Neural crest cell (in vitro differentiated cells): ENCODE results near the gene ZXDC. TPM values are rescaled to one million over a fixed set of nuclear protein-coding genes. Genes with fewer than 3 reads are reported as not detected.

Source experiments
- DNase-seq: peaks from one replicate; pipeline ENCODE4 v3.0.0; 2021; ENCODE audit warnings: low read depth, mixed read lengths, low spot score
- H3K27ac Mint-ChIP-seq: one replicate; pipeline ENCODE4 v1.8.0; 2021; ENCODE audit warnings: mild to moderate bottlenecking, mixed read lengths; ENCODE audit not compliant: unreplicated experiment
- H3K27me3 Mint-ChIP-seq: 2 replicates; pipeline ENCODE4 v1.8.0; 2021; ENCODE audit warnings: low read depth, mild to moderate bottlenecking, mixed read lengths
- H3K36me3 Mint-ChIP-seq: 2 replicates; pipeline ENCODE4 v1.8.0; 2021; ENCODE audit warnings: low read depth, mild to moderate bottlenecking, mixed read lengths
- H3K4me1 Mint-ChIP-seq: 2 replicates; pipeline ENCODE4 v1.8.0; 2021; ENCODE audit warnings: mixed read lengths
- H3K4me3 Mint-ChIP-seq: one replicate; pipeline ENCODE4 v1.8.0; 2021; ENCODE audit warnings: mild to moderate bottlenecking, mixed read lengths
- H3K9me3 Mint-ChIP-seq: 2 replicates; pipeline ENCODE4 v1.8.0; 2021; ENCODE audit warnings: mixed read lengths
- CTCF ChIP-seq: fragments of 200-600 bp; sonication (generic); conservative IDR thresholded peaks from 2 replicates; pipeline ENCODE4 v1.5.0; 2021; ENCODE audit warnings: antibody characterized with exemption, mild to moderate bottlenecking
- total RNA-seq: library from RNA; stranded (reverse); gene quantifications from 2 replicates; pipeline ENCODE4 v1.2.1, GENCODE V29; 2021

ZXDC gene
- total RNA-seq, 1 donor from 2014 or later: 34.3 TPM

GRCh38 chr3:126507886-126508285, 32.2 kb upstream of the ZXDC start:
- H3K4me1 Mint-ChIP-seq: peaks cover 10% of the 10 kb centered on the region
- no peaks in the 10 kb centered on the region for H3K9me3 Mint-ChIP-seq
- no peak overlapping the region for H3K4me3 Mint-ChIP-seq
- H3K27ac Mint-ChIP-seq: no peak overlapping the region
- DNase-seq: no peak
- TF ChIP-seq CTCF: no peak
- peaks cover 5% of the 10 kb centered on the region for H3K27me3 Mint-ChIP-seq
- H3K36me3 Mint-ChIP-seq: no peaks in the 10 kb centered on the region

GRCh38 chr3:126503701-126504100, 28.0 kb upstream of the ZXDC start:
- DNase-seq: no peak
- H3K36me3 Mint-ChIP-seq: no peaks in the 10 kb centered on the region
- peaks cover 5% of the 10 kb centered on the region for H3K27me3 Mint-ChIP-seq
- H3K27ac Mint-ChIP-seq: no peak overlapping the region
- TF ChIP-seq CTCF: no peak
- no peak overlapping the region for H3K4me3 Mint-ChIP-seq
- H3K4me1 Mint-ChIP-seq: peaks cover 5% of the 10 kb centered on the region
- no peaks in the 10 kb centered on the region for H3K9me3 Mint-ChIP-seq

GRCh38 chr3:126502656-126503055, 27.0 kb upstream of the ZXDC start:
- Mint-ChIP-seq H3K9me3 (no peaks in the 10 kb centered on the region), H3K27me3 (peaks cover 5% of the 10 kb centered on the region), H3K4me1 (peaks cover 5% of the 10 kb centered on the region), H3K4me3 (no peak overlapping the region), H3K27ac (no peak overlapping the region), H3K36me3 (no peaks in the 10 kb centered on the region)
- DNase-seq: no peak
- TF ChIP-seq CTCF: no peak

GRCh38 chr3:126501736-126502135, 26.0 kb upstream of the ZXDC start:
- no peak overlapping the region for H3K27ac Mint-ChIP-seq
- no peak for TF ChIP-seq CTCF
- no peak for DNase-seq
- peaks cover 5% of the 10 kb centered on the region for H3K4me1 Mint-ChIP-seq
- no peaks in the 10 kb centered on the region for H3K36me3 Mint-ChIP-seq
- H3K27me3 Mint-ChIP-seq: peaks cover 3% of the 10 kb centered on the region
- no peak overlapping the region for H3K4me3 Mint-ChIP-seq
- no peaks in the 10 kb centered on the region for H3K9me3 Mint-ChIP-seq

GRCh38 chr3:126501054-126501453, 25.4 kb upstream of the ZXDC start:
- no peak for TF ChIP-seq CTCF
- Mint-ChIP-seq H3K9me3 (no peaks in the 10 kb centered on the region), H3K4me1 (peaks cover 5% of the 10 kb centered on the region), H3K27ac (no peak overlapping the region), H3K27me3 (peaks cover 3% of the 10 kb centered on the region), H3K4me3 (no peak overlapping the region), H3K36me3 (no peaks in the 10 kb centered on the region)
- DNase-seq: no peak

GRCh38 chr3:126500016-126500415, 24.3 kb upstream of the ZXDC start:
- Mint-ChIP-seq H3K27ac (peak overlapping the region; percentile 12), H3K4me1 (peaks cover 3% of the 10 kb centered on the region), H3K9me3 (no peaks in the 10 kb centered on the region), H3K4me3 (no peak overlapping the region), H3K27me3 (peaks cover 3% of the 10 kb centered on the region), H3K36me3 (no peaks in the 10 kb centered on the region)
- no peak for TF ChIP-seq CTCF
- DNase-seq: no peak
